Spinal cord (tissue), 10 donors: ENCODE data around the gene PSMD11. TPM values are rescaled to one million over a fixed set of nuclear protein-coding genes. Genes with fewer than 3 reads are reported as not detected.
"Not testable (repeated sequence)": the region's sequence is repeated elsewhere in the genome, so short reads cannot be mapped to it uniquely, and the experiment has no call there.

Source experiments
- DNase-seq, 6 donors: peaks; one replicate each; pipeline versions ENCODE4 v3.0.0 to v3.0.0-alpha.2; 2013 to 2015; ENCODE audit warnings: low spot score in 6 of 6, low read depth in 4 of 6
- H3K27ac ChIP-seq: one replicate; pipeline ENCODE4 v1.5.1; 2013; ENCODE audit warnings: low read depth, low read length, control low read depth
- H3K27me3 ChIP-seq: one replicate; pipeline ENCODE4 v1.6.1; 2013; ENCODE audit warnings: low read length; ENCODE audit not compliant: control insufficient read depth, insufficient read depth
- H3K36me3 ChIP-seq: one replicate; pipeline ENCODE4 v1.6.1; 2013; ENCODE audit warnings: low read length; ENCODE audit not compliant: control insufficient read depth, insufficient read depth
- H3K4me1 ChIP-seq: one replicate; pipeline ENCODE4 v1.6.1; 2013; ENCODE audit warnings: low read length; ENCODE audit not compliant: control insufficient read depth, insufficient read depth
- H3K4me3 ChIP-seq: one replicate; pipeline ENCODE4 v1.5.1; 2013; ENCODE audit warnings: low read depth, low read length, control low read depth
- H3K9me3 ChIP-seq: one replicate; pipeline ENCODE4 v1.6.1; 2013; ENCODE audit warnings: low read length; ENCODE audit not compliant: control insufficient read depth, insufficient read depth
- WGBS: methylation state at CpG from one replicate; pipeline ENCODE4 v1.1.5; 2013; ENCODE audit warnings: missing lambda C conversion rate; ENCODE audit not compliant: insufficient coverage; 5-methylcytosine and 5-hydroxymethylcytosine counted together
- polyA plus RNA-seq, 2 donors: library from polyadenylated mRNA; unstranded; fragments of 120-200 nt; gene quantifications; one replicate each; pipeline ENCODE4 v1.2.1, GENCODE V29; 2013; ENCODE audit not compliant: insufficient read length in 2 of 2
- total RNA-seq, 2 donors: library from RNA; depleted of rRNA in 1 of 2; stranded (reverse); fragments of 120-200 nt in 1 of 2; fragments of >200 nt in 1 of 2; gene quantifications; one replicate each; pipeline versions ENCODE4 v1.2.3 to v1.2.4, GENCODE V29; 2013 to 2014
- donor health status: healthy.

PSMD11 gene
- total and polyA plus RNA-seq, 4 donors: 56.1 to 104 (median 95.6) TPM

- Histone ChIP-seq H3K27me3 (no peaks in the 10 kb centered on the region), H3K9me3 (no peaks in the 10 kb centered on the region), H3K27ac (peak overlapping the region; percentile 83), H3K4me1 (peaks cover 6% of the 10 kb centered on the region), H3K36me3 (peaks cover 15% of the 10 kb centered on the region), H3K4me3 (peak overlapping the region; percentile 93)
- DNase-seq: peak in 3 of 6 donors; percentile 3 to 49 (median 40)
- 0% methylated on average over 10 of the region's 14 CpGs for WGBS
Measured at GRCh38 chr17:32445074-32445415, 735 bp downstream of the PSMD11 start.

DNA sequence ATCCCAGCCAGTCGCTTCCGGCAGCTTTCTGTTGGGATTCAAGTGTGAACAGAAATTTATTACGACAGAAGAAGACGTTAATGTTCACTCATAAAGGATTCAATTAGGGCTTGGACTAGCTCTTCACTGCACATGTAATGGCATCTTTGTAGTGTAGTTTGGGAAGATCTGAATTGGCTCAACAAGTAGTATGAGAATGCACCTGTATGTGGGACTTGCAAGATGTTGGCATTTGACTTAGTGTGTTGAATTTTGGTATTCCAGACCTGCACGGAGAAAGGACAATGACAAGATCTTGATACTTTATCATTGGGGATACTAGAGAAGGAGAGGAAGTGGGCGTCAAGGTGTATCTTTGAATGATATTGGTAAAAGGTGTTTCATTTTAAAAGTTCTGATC is 1.2 kb downstream of the PSMD11 start:
- Histone ChIP-seq H3K27me3 (no peaks in the 10 kb centered on the region), H3K9me3 (no peaks in the 10 kb centered on the region), H3K36me3 (peaks cover 17% of the 10 kb centered on the region), H3K4me3 (peak overlapping the region; percentile 93), H3K4me1 (peaks cover 6% of the 10 kb centered on the region), H3K27ac (no peak overlapping the region)
- DNase-seq: peak in 1 of 6 donors; percentile 2
- 4% methylated on average over 3 of the region's 6 CpGs for WGBS

GRCh38 chr17:32445971-32446370 is 1.7 kb downstream of the PSMD11 start:
- 92% methylated on average over 1 of the region's 2 CpGs for WGBS
- Histone ChIP-seq H3K27me3 (no peaks in the 10 kb centered on the region), H3K36me3 (peaks cover 17% of the 10 kb centered on the region), H3K4me3 (no peak overlapping the region), H3K27ac (no peak overlapping the region), H3K4me1 (peaks cover 6% of the 10 kb centered on the region), H3K9me3 (no peaks in the 10 kb centered on the region)
- no peak for DNase-seq

DNA sequence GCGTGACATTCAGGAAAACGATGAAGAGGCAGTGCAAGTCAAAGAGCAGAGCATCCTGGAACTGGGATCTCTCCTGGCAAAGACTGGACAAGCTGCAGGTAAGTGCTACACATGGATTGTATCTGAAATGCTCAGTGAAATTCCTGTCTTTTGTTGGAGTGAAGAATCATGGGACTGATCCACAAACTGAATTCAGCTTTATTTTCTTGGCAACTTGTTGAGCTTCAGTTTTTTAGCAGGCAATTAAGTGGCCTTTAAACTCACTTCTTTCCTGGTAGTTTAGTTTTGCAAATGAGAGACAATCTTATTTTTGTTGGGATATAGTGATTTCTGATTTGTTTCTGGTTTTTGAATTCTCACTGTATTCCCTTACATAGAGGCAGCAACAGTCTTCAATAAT is 2.6 kb downstream of the PSMD11 start:
- Histone ChIP-seq H3K4me1 (peaks cover 6% of the 10 kb centered on the region), H3K36me3 (peaks cover 22% of the 10 kb centered on the region), H3K9me3 (no peaks in the 10 kb centered on the region), H3K27ac (no peak overlapping the region), H3K4me3 (no peak overlapping the region), H3K27me3 (no peaks in the 10 kb centered on the region)
- 80% methylated on average over 2 of the region's 2 CpGs for WGBS
- DNase-seq: no peak

DNA sequence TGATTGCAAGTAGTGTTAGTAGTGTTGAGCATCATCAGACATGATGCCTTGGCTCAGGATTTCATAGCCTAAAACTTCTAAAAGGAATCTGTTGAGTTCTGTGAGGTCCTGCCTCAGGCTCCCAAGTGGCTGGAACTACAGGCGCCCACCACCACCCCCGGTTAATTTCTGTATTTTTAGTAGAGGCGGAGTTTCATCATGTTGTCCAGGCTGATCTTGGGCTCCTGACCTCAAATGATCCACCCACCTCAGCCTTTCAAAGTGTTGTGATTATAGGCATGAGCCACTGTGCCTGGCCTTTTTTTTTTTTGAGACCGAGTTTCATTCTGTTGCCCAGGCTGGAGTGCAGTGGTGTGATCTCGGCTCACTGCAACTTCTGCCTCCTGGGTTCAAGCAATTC is 5.7 kb downstream of the PSMD11 start:
- WGBS: 94% methylated on average over 3 of the region's 5 CpGs
- Histone ChIP-seq H3K4me3 (no peak overlapping the region), H3K36me3 (peaks cover 30% of the 10 kb centered on the region)

DNA sequence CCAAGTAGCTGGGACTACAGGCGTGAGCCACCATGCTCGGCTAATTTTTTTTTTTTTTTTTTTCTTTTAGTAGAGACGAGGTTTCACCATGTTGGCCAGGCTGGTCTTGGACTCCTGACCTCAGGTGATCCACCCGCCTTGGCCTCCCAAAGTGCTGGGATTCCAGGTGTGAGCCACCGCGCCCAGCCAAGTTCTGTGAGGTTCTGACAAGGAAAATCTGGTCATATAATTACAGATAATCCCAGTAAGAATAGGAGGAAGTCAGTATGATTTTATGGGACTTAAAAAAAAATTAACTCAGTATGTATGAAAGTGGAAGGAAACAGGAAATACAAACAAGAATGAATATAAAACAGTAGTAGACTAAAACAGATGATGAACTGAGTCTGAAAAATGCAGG is 6.1 kb downstream of the PSMD11 start:
- not testable (repeated sequence) for H3K27ac ChIP-seq, H3K9me3 ChIP-seq, H3K27me3 ChIP-seq, H3K4me1 ChIP-seq, H3K4me3 ChIP-seq, DNase-seq
- peaks cover 33% of the 10 kb centered on the region for H3K36me3 ChIP-seq
- no CpG with 5 or more reads among the region's 6 CpGs for WGBS

More for the DNA sequence above, 5.7 kb downstream of the PSMD11 start:
- DNase-seq: no peak
- Histone ChIP-seq H3K9me3 (no peaks in the 10 kb centered on the region), H3K4me1 (no peaks in the 10 kb centered on the region), H3K27me3 (no peaks in the 10 kb centered on the region), H3K27ac (no peak overlapping the region)

DNA sequence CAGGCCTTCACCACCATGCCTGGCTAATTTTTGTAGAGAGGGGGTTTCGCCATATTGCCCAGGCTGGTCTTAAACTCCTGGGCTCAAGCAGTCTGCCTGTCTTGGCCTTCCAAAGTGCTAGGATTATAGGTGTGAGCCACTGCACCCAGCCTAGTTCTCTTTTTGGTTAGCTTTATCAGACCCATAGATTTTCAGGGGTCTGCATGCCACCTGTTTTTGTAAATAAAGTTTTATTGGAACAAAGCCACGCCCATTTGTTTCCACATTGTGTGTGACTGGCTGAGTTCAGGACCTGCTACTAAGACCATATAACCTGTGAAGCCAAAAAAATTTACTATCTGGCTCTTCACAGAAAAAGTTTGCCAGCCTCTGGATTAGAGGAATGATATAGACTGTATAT is 7.6 kb downstream of the PSMD11 start:
- Histone ChIP-seq H3K4me1 (no peaks in the 10 kb centered on the region), H3K27me3 (no peaks in the 10 kb centered on the region), H3K27ac (no peak overlapping the region), H3K9me3 (no peaks in the 10 kb centered on the region), H3K36me3 (peaks cover 42% of the 10 kb centered on the region), H3K4me3 (no peak overlapping the region)
- DNase-seq: no peak
- 100% methylated on average over 1 of the region's 2 CpGs for WGBS

GRCh38 chr17:32452281-32452680 is 8.0 kb downstream of the PSMD11 start:
- Histone ChIP-seq H3K36me3 (peaks cover 44% of the 10 kb centered on the region), H3K27ac (no peak overlapping the region), H3K9me3 (no peaks in the 10 kb centered on the region), H3K4me1 (no peaks in the 10 kb centered on the region), H3K27me3 (no peaks in the 10 kb centered on the region), H3K4me3 (no peak overlapping the region)
- DNase-seq: no peak
- WGBS: no CpG with 5 or more reads among the region's 1 CpG

GRCh38 chr17:32453370-32453769 is 9.1 kb downstream of the PSMD11 start:
- no peak overlapping the region for H3K4me3 ChIP-seq
- H3K9me3 ChIP-seq: no peaks in the 10 kb centered on the region
- no CpG with 5 or more reads among the region's 2 CpGs for WGBS
- no peaks in the 10 kb centered on the region for H3K4me1 ChIP-seq
- DNase-seq: no peak
- H3K27me3 ChIP-seq: no peaks in the 10 kb centered on the region
- no peak overlapping the region for H3K27ac ChIP-seq
- peaks cover 40% of the 10 kb centered on the region for H3K36me3 ChIP-seq

GRCh38 chr17:32458371-32458770 is 14.1 kb downstream of the PSMD11 start:
- DNase-seq: no peak
- no peaks in the 10 kb centered on the region for H3K27me3 ChIP-seq
- no peaks in the 10 kb centered on the region for H3K4me1 ChIP-seq
- peaks cover 57% of the 10 kb centered on the region for H3K36me3 ChIP-seq
- no peak overlapping the region for H3K27ac ChIP-seq
- H3K9me3 ChIP-seq: no peaks in the 10 kb centered on the region
- H3K4me3 ChIP-seq: no peak overlapping the region
